ENCODE results near the gene PKIB.

PKIB gene

DNA sequence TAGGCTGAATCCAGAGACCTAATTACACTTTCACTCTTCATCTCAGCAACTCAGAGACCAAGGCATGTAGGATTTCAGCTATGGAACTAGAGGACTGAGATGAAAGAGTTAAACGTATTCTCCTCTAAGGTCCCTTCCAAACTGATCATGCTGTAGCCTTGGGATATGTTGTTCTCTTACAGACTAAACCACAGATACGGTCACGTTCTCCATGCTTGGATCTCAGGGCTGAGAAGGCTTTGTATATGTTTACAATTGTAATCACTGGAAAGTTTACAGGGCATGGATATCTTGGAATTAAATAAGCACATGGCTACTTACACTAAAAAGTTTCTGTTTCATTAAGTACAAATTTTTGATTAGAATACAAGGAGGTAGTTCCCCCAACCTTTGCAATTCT, 50.1 kb downstream of the PKIB start:
- CTCF ChIA-PET: interaction anchor here (1.1 kb wide), 1 partner anchor 68 kb away, joined by 3 read pairs; no protein-coding TSS in a partner anchor
- 67% methylated on average over 1 of the region's 3 CpGs for WGBS (ENCODE audit: insufficient coverage)
- POLR2A ChIA-PET: no interaction called here

DNA sequence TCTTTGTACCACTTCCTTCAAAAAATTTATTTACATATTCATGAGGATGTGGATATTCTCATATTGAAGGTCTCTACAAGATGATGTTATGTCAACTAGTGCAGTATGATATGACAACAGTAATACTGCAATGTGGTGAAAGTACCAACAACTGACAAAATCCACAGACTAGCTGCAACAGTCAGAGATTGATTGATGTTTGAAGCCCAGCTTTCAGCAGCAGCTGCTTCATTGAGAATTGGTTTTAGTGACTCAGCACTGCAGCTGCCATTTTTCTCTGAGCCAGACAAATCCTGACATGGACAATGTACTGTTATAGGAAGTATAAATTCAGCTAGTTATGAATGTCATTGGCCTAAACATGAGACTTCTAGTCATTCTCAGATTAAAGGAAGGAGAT, 53.8 kb downstream of the PKIB start:
- peak in 1 of 3 donors; percentile 0 for DNase-seq
- H3K36me3 ChIP-seq (ENCODE audit: control insufficient read depth in 4 of 4, insufficient read depth in 4 of 4, low read length in 3 of 4): no peaks in the 10 kb centered on the region
- H3K4me1 ChIP-seq (ENCODE audit: control extremely low read depth in 1 of 4, control insufficient read depth in 4 of 4, insufficient read depth in 4 of 4, low read length in 3 of 4): no peaks in the 10 kb centered on the region
- ChIA-PET POLR2A (no interaction called here), CTCF (no interaction called here)
- no peak overlapping the region for H3K27ac ChIP-seq (ENCODE audit: insufficient read depth in 1 of 2, low read depth in 1 of 2, low read length in 2 of 2, poor library complexity in 1 of 2, severe bottlenecking in 2 of 2)
- no peak overlapping the region for H3K4me3 ChIP-seq (ENCODE audit: control insufficient read depth in 1 of 7, extremely low read depth in 1 of 7, insufficient read depth in 4 of 7, low read depth in 2 of 7, low read length in 6 of 7)
- H3K27me3 ChIP-seq (replicated peaks in 2 of 5; ENCODE audit: control insufficient read depth in 4 of 5, insufficient read depth in 5 of 5, low read length in 4 of 5): no peaks in the 10 kb centered on the region
- no peaks in the 10 kb centered on the region for H3K9me3 ChIP-seq (ENCODE audit: control extremely low read depth in 1 of 5, control insufficient read depth in 4 of 5, insufficient read depth in 2 of 5, low read depth in 1 of 5, low read length in 4 of 5)

More for the DNA sequence above, 50.1 kb downstream of the PKIB start:
- Histone ChIP-seq H3K27me3 (replicated peaks in 2 of 5; ENCODE audit: control insufficient read depth in 4 of 5, insufficient read depth in 5 of 5, low read length in 4 of 5) (no peaks in the 10 kb centered on the region), H3K27ac (ENCODE audit: insufficient read depth in 1 of 2, low read depth in 1 of 2, low read length in 2 of 2, poor library complexity in 1 of 2, severe bottlenecking in 2 of 2) (no peak overlapping the region), H3K4me1 (ENCODE audit: control extremely low read depth in 1 of 4, control insufficient read depth in 4 of 4, insufficient read depth in 4 of 4, low read length in 3 of 4) (no peaks in the 10 kb centered on the region), H3K9me3 (ENCODE audit: control extremely low read depth in 1 of 5, control insufficient read depth in 4 of 5, insufficient read depth in 2 of 5, low read depth in 1 of 5, low read length in 4 of 5) (no peaks in the 10 kb centered on the region), H3K36me3 (ENCODE audit: control insufficient read depth in 4 of 4, insufficient read depth in 4 of 4, low read length in 3 of 4) (no peaks in the 10 kb centered on the region), H3K4me3 (ENCODE audit: control insufficient read depth in 1 of 7, extremely low read depth in 1 of 7, insufficient read depth in 4 of 7, low read depth in 2 of 7, low read length in 6 of 7) (no peak overlapping the region)
- no peak for DNase-seq

DNA sequence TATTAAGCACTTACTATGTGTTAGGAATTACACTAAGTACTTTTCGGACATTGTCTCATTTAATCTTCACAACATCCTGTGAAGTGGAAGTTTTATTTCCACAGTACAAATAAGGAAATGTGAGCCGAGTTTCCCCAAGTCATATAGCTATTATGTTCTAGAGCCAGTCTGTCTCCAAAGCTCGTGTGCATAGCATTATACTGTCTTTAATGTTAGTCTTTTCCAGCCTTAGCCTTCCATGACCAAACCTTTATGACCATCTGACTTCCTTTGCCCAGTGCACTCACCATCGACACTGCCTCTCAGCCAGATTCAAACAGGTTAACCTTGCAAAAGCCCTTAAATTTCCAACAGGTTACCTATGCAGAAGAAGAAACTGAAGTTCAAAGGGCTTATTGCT, 55.7 kb downstream of the PKIB start:
- POLR2A ChIA-PET: no interaction called here

GRCh38 chr6:122666418-122666817, 56.2 kb downstream of the PKIB start:
- H3K9me3 ChIP-seq (ENCODE audit: control extremely low read depth in 1 of 5, control insufficient read depth in 4 of 5, insufficient read depth in 2 of 5, low read depth in 1 of 5, low read length in 4 of 5): no peaks in the 10 kb centered on the region
- no peak overlapping the region for H3K27ac ChIP-seq (ENCODE audit: insufficient read depth in 1 of 2, low read depth in 1 of 2, low read length in 2 of 2, poor library complexity in 1 of 2, severe bottlenecking in 2 of 2)
- no peaks in the 10 kb centered on the region for H3K36me3 ChIP-seq (ENCODE audit: control insufficient read depth in 4 of 4, insufficient read depth in 4 of 4, low read length in 3 of 4)
- no peak for DNase-seq
- H3K4me3 ChIP-seq (ENCODE audit: control insufficient read depth in 1 of 7, extremely low read depth in 1 of 7, insufficient read depth in 4 of 7, low read depth in 2 of 7, low read length in 6 of 7): no peak overlapping the region
- no peaks in the 10 kb centered on the region for H3K4me1 ChIP-seq (ENCODE audit: control extremely low read depth in 1 of 4, control insufficient read depth in 4 of 4, insufficient read depth in 4 of 4, low read length in 3 of 4)
- ChIA-PET POLR2A (no interaction called here), CTCF (no interaction called here)
- H3K27me3 ChIP-seq (replicated peaks in 2 of 5; ENCODE audit: control insufficient read depth in 4 of 5, insufficient read depth in 5 of 5, low read length in 4 of 5): no peaks in the 10 kb centered on the region
- no CpG with 5 or more reads among the region's 2 CpGs for WGBS (ENCODE audit: insufficient coverage)

More for the DNA sequence above, 55.7 kb downstream of the PKIB start:
- Histone ChIP-seq H3K36me3 (ENCODE audit: control insufficient read depth in 4 of 4, insufficient read depth in 4 of 4, low read length in 3 of 4) (no peaks in the 10 kb centered on the region), H3K4me3 (ENCODE audit: control insufficient read depth in 1 of 7, extremely low read depth in 1 of 7, insufficient read depth in 4 of 7, low read depth in 2 of 7, low read length in 6 of 7) (no peak overlapping the region), H3K9me3 (ENCODE audit: control extremely low read depth in 1 of 5, control insufficient read depth in 4 of 5, insufficient read depth in 2 of 5, low read depth in 1 of 5, low read length in 4 of 5) (no peaks in the 10 kb centered on the region), H3K4me1 (ENCODE audit: control extremely low read depth in 1 of 4, control insufficient read depth in 4 of 4, insufficient read depth in 4 of 4, low read length in 3 of 4) (no peaks in the 10 kb centered on the region), H3K27ac (ENCODE audit: insufficient read depth in 1 of 2, low read depth in 1 of 2, low read length in 2 of 2, poor library complexity in 1 of 2, severe bottlenecking in 2 of 2) (no peak overlapping the region), H3K27me3 (replicated peaks in 2 of 5; ENCODE audit: control insufficient read depth in 4 of 5, insufficient read depth in 5 of 5, low read length in 4 of 5) (no peaks in the 10 kb centered on the region)
- CTCF ChIA-PET: no interaction called here
- DNase-seq: no peak
- 100% methylated on average over 3 of the region's 4 CpGs for WGBS (ENCODE audit: insufficient coverage)

- WGBS (ENCODE audit: insufficient coverage): 100% methylated on average over 1 of the region's 2 CpGs
- ChIA-PET POLR2A (no interaction called here), CTCF (no interaction called here)
- Histone ChIP-seq H3K4me3 (ENCODE audit: control insufficient read depth in 1 of 7, extremely low read depth in 1 of 7, insufficient read depth in 4 of 7, low read depth in 2 of 7, low read length in 6 of 7) (no peak overlapping the region), H3K27ac (ENCODE audit: insufficient read depth in 1 of 2, low read depth in 1 of 2, low read length in 2 of 2, poor library complexity in 1 of 2, severe bottlenecking in 2 of 2) (no peak overlapping the region), H3K9me3 (ENCODE audit: control extremely low read depth in 1 of 5, control insufficient read depth in 4 of 5, insufficient read depth in 2 of 5, low read depth in 1 of 5, low read length in 4 of 5) (no peaks in the 10 kb centered on the region), H3K36me3 (ENCODE audit: control insufficient read depth in 4 of 4, insufficient read depth in 4 of 4, low read length in 3 of 4) (no peaks in the 10 kb centered on the region), H3K4me1 (ENCODE audit: control extremely low read depth in 1 of 4, control insufficient read depth in 4 of 4, insufficient read depth in 4 of 4, low read length in 3 of 4) (no peaks in the 10 kb centered on the region), H3K27me3 (replicated peaks in 2 of 5; ENCODE audit: control insufficient read depth in 4 of 5, insufficient read depth in 5 of 5, low read length in 4 of 5) (no peaks in the 10 kb centered on the region)
- DNase-seq: no peak
Measured at GRCh38 chr6:122669418-122669817, 59.2 kb downstream of the PKIB start.

GRCh38 chr6:122669868-122670267, 59.7 kb downstream of the PKIB start:
- DNase-seq: no peak
- WGBS (ENCODE audit: insufficient coverage): 100% methylated on average over 1 of the region's 3 CpGs
- Histone ChIP-seq H3K36me3 (ENCODE audit: control insufficient read depth in 4 of 4, insufficient read depth in 4 of 4, low read length in 3 of 4) (no peaks in the 10 kb centered on the region), H3K4me3 (ENCODE audit: control insufficient read depth in 1 of 7, extremely low read depth in 1 of 7, insufficient read depth in 4 of 7, low read depth in 2 of 7, low read length in 6 of 7) (no peak overlapping the region), H3K27ac (ENCODE audit: insufficient read depth in 1 of 2, low read depth in 1 of 2, low read length in 2 of 2, poor library complexity in 1 of 2, severe bottlenecking in 2 of 2) (no peak overlapping the region), H3K27me3 (replicated peaks in 2 of 5; ENCODE audit: control insufficient read depth in 4 of 5, insufficient read depth in 5 of 5, low read length in 4 of 5) (no peaks in the 10 kb centered on the region), H3K9me3 (ENCODE audit: control extremely low read depth in 1 of 5, control insufficient read depth in 4 of 5, insufficient read depth in 2 of 5, low read depth in 1 of 5, low read length in 4 of 5) (no peaks in the 10 kb centered on the region), H3K4me1 (ENCODE audit: control extremely low read depth in 1 of 4, control insufficient read depth in 4 of 4, insufficient read depth in 4 of 4, low read length in 3 of 4) (no peaks in the 10 kb centered on the region)
- CTCF ChIA-PET: no interaction called here
- POLR2A ChIA-PET: no interaction called here

- Histone ChIP-seq H3K4me3 (ENCODE audit: control insufficient read depth in 1 of 7, extremely low read depth in 1 of 7, insufficient read depth in 4 of 7, low read depth in 2 of 7, low read length in 6 of 7) (no peak overlapping the region), H3K4me1 (ENCODE audit: control extremely low read depth in 1 of 4, control insufficient read depth in 4 of 4, insufficient read depth in 4 of 4, low read length in 3 of 4) (no peaks in the 10 kb centered on the region), H3K36me3 (ENCODE audit: control insufficient read depth in 4 of 4, insufficient read depth in 4 of 4, low read length in 3 of 4) (no peaks in the 10 kb centered on the region), H3K27me3 (replicated peaks in 2 of 5; ENCODE audit: control insufficient read depth in 4 of 5, insufficient read depth in 5 of 5, low read length in 4 of 5) (no peaks in the 10 kb centered on the region), H3K27ac (ENCODE audit: insufficient read depth in 1 of 2, low read depth in 1 of 2, low read length in 2 of 2, poor library complexity in 1 of 2, severe bottlenecking in 2 of 2) (no peak overlapping the region), H3K9me3 (ENCODE audit: control extremely low read depth in 1 of 5, control insufficient read depth in 4 of 5, insufficient read depth in 2 of 5, low read depth in 1 of 5, low read length in 4 of 5) (no peaks in the 10 kb centered on the region)
- WGBS (ENCODE audit: insufficient coverage): no CpG with 5 or more reads among the region's 2 CpGs
- ChIA-PET POLR2A (no interaction called here), CTCF (no interaction called here)
- DNase-seq: no peak
Measured at GRCh38 chr6:122671251-122671650, 61.0 kb downstream of the PKIB start.
